HepG2 (cell line): ENCODE results near the gene SEPTIN12. TPM values are rescaled to one million over a fixed set of nuclear protein-coding genes. Genes with fewer than 3 reads are reported as not detected.

Experiments
- ATAC-seq: fragments of 200-7000 bp; cut with Tn5 transposase; 3 replicates; pipeline ENCODE4 v1.9.1; 2020; ENCODE audit warnings: mild to moderate bottlenecking, moderate library complexity
- BruUV-seq: library from RNA; stranded (reverse); fragments of 400-500 nt; replicated peaks from 2 replicates; lab custom pipeline; 2021; lab: Mats Ljungman, UMichigan
- CTCF ChIA-PET: fragments of 300-600 bp; formaldehyde crosslinking; extraction: SDS; loops from one replicate; lab custom pipeline; 2021; ENCODE audit warnings: low total read pairs, inconsistent platforms, low intra/inter-chr PET ratio; lab: Yijun Ruan, JAX
- POLR2A ChIA-PET: fragments of 350-600 bp; sonication (Branson Sonifier 250); formaldehyde crosslinking; loops from one replicate; lab custom pipeline; 2020; ENCODE audit warnings: antibody characterized with exemption, inconsistent platforms; lab: Yijun Ruan, JAX
- DNase-seq: peaks from one replicate; pipeline ENCODE4 v3.0.0-alpha.2; 2015; ENCODE audit warnings: low spot score
- FAIRE-seq: peaks from 3 replicates; lab custom pipeline; 2011; peaks lifted over from hg19 to GRCh38; lab: Jason Lieb, UNC
- H2AFZ ChIP-seq: one replicate; pipeline ENCODE4 v1.6.1; 2011; ENCODE audit warnings: low read length, inconsistent platforms
- H3K27ac ChIP-seq: fragments of 300-600 bp; 3 replicates; pipeline ENCODE4 v1.8.0; 2011; ENCODE audit warnings: mixed run types, mild to moderate bottlenecking, mixed read lengths, low read length, inconsistent platforms; ENCODE audit not compliant: insufficient read depth; ENCODE audit errors: extremely low read length
- H3K27me3 ChIP-seq, 2 experiments: fragments of 200-600 bp in 1 of 2; 2 replicates in 1 of 2; 3 replicates in 1 of 2; pipeline versions ENCODE4 v1.6.0 to v1.8.0; 2011; ENCODE audit warnings: low read length in 2 of 2, mild to moderate bottlenecking in 2 of 2, moderate library complexity in 2 of 2, inconsistent platforms in 1 of 2; ENCODE audit not compliant: insufficient read depth in 2 of 2, control insufficient read depth in 1 of 2
- H3K36me3 ChIP-seq, 2 experiments: fragments of 200-600 bp in 1 of 2; replicated peaks in 1 of 2; 2 replicates in 1 of 2; 3 replicates in 1 of 2; pipeline versions ENCODE4 v1.5.1 to v1.8.0; 2011; ENCODE audit warnings: low read length in 2 of 2, inconsistent platforms in 1 of 2; ENCODE audit not compliant: insufficient read depth in 2 of 2, control insufficient read depth in 1 of 2
- H3K4me1 ChIP-seq: 2 replicates; pipeline ENCODE4 v1.5.1; 2012; ENCODE audit warnings: low read length, inconsistent platforms; ENCODE audit not compliant: insufficient read depth
- H3K4me2 ChIP-seq: 2 replicates; pipeline ENCODE4 v1.6.0; 2011; ENCODE audit warnings: low read depth, low read length, inconsistent platforms
- H3K4me3 ChIP-seq, 3 experiments: fragments of 200-600 bp in 1 of 3; sonication (generic), shearing (Covaris generic) in 1 of 3; replicated peaks in 1 of 3; 2 replicates each; pipeline ENCODE4 v1.5.1; 2011 to 2016; ENCODE audit warnings: low read length in 3 of 3, inconsistent platforms in 2 of 3, low read depth in 2 of 3, mild to moderate bottlenecking in 2 of 3, control low read depth in 1 of 3, mixed read lengths in 1 of 3; ENCODE audit not compliant: insufficient read depth in 1 of 3
- H3K79me2 ChIP-seq: one replicate; pipeline ENCODE4 v1.6.1; 2011; ENCODE audit warnings: low read length, inconsistent platforms; ENCODE audit not compliant: insufficient read depth
- H3K9ac ChIP-seq: 2 replicates; pipeline ENCODE4 v1.6.0; 2011; ENCODE audit warnings: mild to moderate bottlenecking, low read depth, low read length, inconsistent platforms; ENCODE audit not compliant: insufficient read depth
- H3K9me3 ChIP-seq: 2 replicates; pipeline ENCODE4 v1.5.1; 2012; ENCODE audit warnings: mild to moderate bottlenecking, low read length
- H4K20me1 ChIP-seq: 2 replicates; pipeline ENCODE4 v1.6.0; 2011; ENCODE audit warnings: inconsistent platforms, mild to moderate bottlenecking, low read length, moderate library complexity; ENCODE audit not compliant: insufficient read depth
- FOXC1 ChIP-seq: sonication (generic); formaldehyde crosslinking; IDR thresholded peaks from 2 replicates; pipeline ENCODE4 v1.8.0; 2022; ENCODE audit warnings: mild to moderate bottlenecking, missing genetic modification reagents, borderline replicate concordance
- ISX ChIP-seq: sonication (generic); formaldehyde crosslinking; conservative IDR thresholded peaks from 2 replicates; pipeline ENCODE4 v1.5.0; 2020; ENCODE audit warnings: missing genetic modification reagents
- KLF9 ChIP-seq: IDR thresholded peaks from 2 replicates; pipeline ENCODE4 v1.6.1; 2016; ENCODE audit warnings: low read depth
- NR1H2 ChIP-seq: sonication (generic); formaldehyde crosslinking; IDR thresholded peaks from 2 replicates; pipeline ENCODE4 v1.8.1; 2022; ENCODE audit warnings: low read depth, missing genetic modification reagents, borderline replicate concordance
- RFX3 ChIP-seq: IDR thresholded peaks from 2 replicates; pipeline ENCODE4 v1.6.1; 2016; ENCODE audit warnings: missing biosample characterization, missing genetic modification reagents
- TBL1XR1 ChIP-seq: fragments of 150-350 bp; IDR thresholded peaks from 2 replicates; pipeline ENCODE4 v1.6.1; 2014; ENCODE audit warnings: borderline replicate concordance, low read length; ENCODE audit not compliant: partially characterized antibody
- ZNF292 ChIP-seq: sonication (generic); formaldehyde crosslinking; IDR thresholded peaks from 2 replicates; pipeline ENCODE4 v1.8.1; 2022; ENCODE audit warnings: mild to moderate bottlenecking, low read depth, missing genetic modification reagents, borderline replicate concordance
- ZNF382 ChIP-seq: sonication (generic); formaldehyde crosslinking; IDR thresholded peaks from 2 replicates; pipeline ENCODE4 v1.5.0; 2020; ENCODE audit warnings: missing genetic modification reagents, mild to moderate bottlenecking, borderline replicate concordance
- ZNF577 ChIP-seq: sonication (generic); formaldehyde crosslinking; IDR thresholded peaks from 2 replicates; pipeline ENCODE4 v1.4.0; 2020; ENCODE audit warnings: mild to moderate bottlenecking, low read depth, missing genetic modification reagents, borderline replicate concordance
- ZNF615 ChIP-seq: sonication (generic); formaldehyde crosslinking; IDR thresholded peaks from 2 replicates; pipeline ENCODE4 v1.5.0; 2020; ENCODE audit warnings: mild to moderate bottlenecking, missing genetic modification reagents, borderline replicate concordance
- ZNF720 ChIP-seq: sonication (generic); formaldehyde crosslinking; IDR thresholded peaks from 2 replicates; pipeline ENCODE4 v1.4.0; 2020; ENCODE audit warnings: missing genetic modification reagents
- WGBS: methylation state at CpG from one replicate; pipeline ENCODE4 v1.1.6; 2017; ENCODE audit warnings: low lambda C conversion rate; 5-methylcytosine and 5-hydroxymethylcytosine counted together
- in situ Hi-C: cut with HindIII; loops from 2 replicates; pipeline ENCODE4 v1.10.0; 2017; ENCODE audit warnings: low pct_unique_long_range_greater_than_20kb; ENCODE audit not compliant: extremely low pct_ligation_motif_present
- intact Hi-C: fragments of 100-400 bp; cut with micrococcal nuclease; formaldehyde crosslinking; loops from one replicate; pipeline ENCODE4 v1.10.0; 2022; ENCODE audit not compliant: unreplicated experiment
- polyA plus RNA-seq, 8 experiments: library from polyadenylated mRNA; depleted of rRNA in 3 of 8; stranded (reverse) in 7 of 8; unstranded in 1 of 8; fragments of >200 nt; fragmentation: Illumina TruSeq in 4 of 8; extraction: Trizol in 4 of 8; gene quantifications; 2 replicates each; pipeline versions ENCODE4 v1.2.1 to v1.2.3, GENCODE V29; 2011 to 2016; ENCODE audit warnings: low read depth in 4 of 8, missing spikeins in 1 of 8, mixed read lengths in 1 of 8; ENCODE audit not compliant: insufficient read depth in 1 of 8
- total RNA-seq, 5 experiments: library from RNA; depleted of rRNA; stranded (reverse); fragments of >200 nt; fragmentation: Illumina TruSeq; extraction: Trizol; gene quantifications; 2 replicates each; pipeline ENCODE4 v1.2.3, GENCODE V29; 2016; ENCODE audit warnings: low read depth in 1 of 5
- TF ChIP-seq, protein P1 (sequence below): sonication (generic); formaldehyde crosslinking; IDR thresholded peaks from 2 replicates; pipeline ENCODE4 v1.8.1; 2023; ENCODE audit warnings: mild to moderate bottlenecking, missing genetic modification reagents, borderline replicate concordance
- TF ChIP-seq, protein P2 (sequence below), 2 experiments: fragments of 450-650 bp in 1 of 2; sonication (generic) in 1 of 2; formaldehyde crosslinking; IDR thresholded peaks; 2 replicates each; pipeline versions ENCODE4 v1.5.0 to v1.8.0; 2020 to 2022; ENCODE audit warnings: mild to moderate bottlenecking in 1 of 2, missing genetic modification reagents in 1 of 2
- TF ChIP-seq, protein P3 (sequence below): sonication (generic); formaldehyde crosslinking; IDR thresholded peaks from 2 replicates; pipeline ENCODE4 v1.8.0; 2022; ENCODE audit warnings: missing genetic modification reagents, low read depth, mild to moderate bottlenecking, borderline replicate concordance

The SEPTIN12 gene
- total and polyA plus RNA-seq, 2 of the 13 experiments (the other 11 are each of a cell fraction or from before 2014, with no cell fraction given): 0.22 TPM; not detected in 1

DNA sequence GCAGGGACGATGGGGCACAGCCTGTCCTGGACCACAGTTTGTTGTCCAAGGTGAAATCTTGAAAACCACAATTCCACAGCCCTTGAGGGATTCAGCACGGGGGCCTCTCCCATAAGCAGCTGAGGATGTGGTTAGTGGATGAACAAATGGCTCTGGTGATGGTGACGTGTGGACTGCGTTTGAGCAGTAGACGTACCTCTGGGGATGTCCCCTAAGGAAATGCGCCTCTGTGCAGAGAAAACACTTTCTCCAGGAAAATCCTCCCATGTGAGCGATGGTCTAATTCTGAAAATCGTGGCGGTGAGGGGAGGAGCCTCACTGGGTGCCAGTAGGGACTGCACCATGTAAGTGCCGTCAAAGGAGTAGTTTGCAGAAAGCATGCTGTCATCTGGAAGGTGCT lies 2.7 kb upstream of the SEPTIN12 start (continued):
- TF ChIP-seq KLF9 (no peak), ZNF292 (CRISPR knock-in tag) (no peak), RFX3 (CRISPR knock-in tag) (no peak), ZNF615 (no peak), NR1H2 (CRISPR knock-in tag) (no peak), ISX (CRISPR knock-in tag) (no peak), ZNF382 (no peak), TBL1XR1 (no peak), ZNF720 (CRISPR knock-in tag) (no peak), ZNF577 (no peak), FOXC1 (CRISPR knock-in tag) (no peak)
- TF ChIP-seq, protein P1, sequence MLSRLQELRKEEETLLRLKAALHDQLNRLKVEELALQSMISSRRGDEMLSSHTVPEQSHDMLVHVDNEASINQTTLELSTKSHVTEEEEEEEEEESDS (CRISPR knock-in tag): no peak

DNA sequence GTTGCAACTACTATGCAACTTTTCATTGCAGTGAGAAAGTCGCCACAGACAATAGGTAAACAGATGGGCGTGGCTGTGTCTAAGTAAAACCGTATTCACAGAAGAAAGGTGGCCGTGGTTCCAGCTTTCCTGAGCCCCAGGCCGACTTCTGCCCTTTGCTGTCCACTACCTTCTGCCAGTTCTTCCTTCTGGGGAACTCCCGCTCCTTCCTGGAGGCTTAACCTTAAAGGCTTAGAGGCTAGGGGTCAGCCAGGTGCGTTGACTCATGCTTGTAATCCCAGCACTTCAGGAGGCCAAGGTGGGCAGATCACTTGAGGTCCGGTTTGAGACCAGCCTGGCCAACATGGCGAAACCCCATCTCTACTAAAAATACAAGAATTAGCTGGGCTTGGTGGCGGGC lies 2.1 kb upstream of the SEPTIN12 start:
- ChIA-PET POLR2A (interaction anchor here (2.4 to 3.0 kb wide), 2 partner anchors 11 to 22 kb away, joined by 17 read pairs; partner anchors contain the start of gene ROGDI), CTCF (no interaction called here)
- H3K27me3 ChIP-seq: no peaks in the 10 kb centered on the region; a peak in 1 of 5 replicates
- H3K36me3 ChIP-seq: no peaks in the 10 kb centered on the region
- H3K4me2 ChIP-seq: peak overlapping the region; percentile 44; the same call in 1 of the 2 replicates
- intact Hi-C loops: no loop called here
- no peak overlapping the region for H3K9ac ChIP-seq
- H3K79me2 ChIP-seq: no peaks in the 10 kb centered on the region
- TF ChIP-seq, protein P2, sequence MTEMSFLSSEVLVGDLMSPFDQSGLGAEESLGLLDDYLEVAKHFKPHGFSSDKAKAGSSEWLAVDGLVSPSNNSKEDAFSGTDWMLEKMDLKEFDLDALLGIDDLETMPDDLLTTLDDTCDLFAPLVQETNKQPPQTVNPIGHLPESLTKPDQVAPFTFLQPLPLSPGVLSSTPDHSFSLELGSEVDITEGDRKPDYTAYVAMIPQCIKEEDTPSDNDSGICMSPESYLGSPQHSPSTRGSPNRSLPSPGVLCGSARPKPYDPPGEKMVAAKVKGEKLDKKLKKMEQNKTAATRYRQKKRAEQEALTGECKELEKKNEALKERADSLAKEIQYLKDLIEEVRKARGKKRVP (CRISPR knock-in tag; IDR thresholded peaks at IDR 0.05): 0 out of 4 replicates have a peak, but pooled peaks of 1 of the 2 experiments have one; percentile 47
- TF ChIP-seq, protein P3, sequence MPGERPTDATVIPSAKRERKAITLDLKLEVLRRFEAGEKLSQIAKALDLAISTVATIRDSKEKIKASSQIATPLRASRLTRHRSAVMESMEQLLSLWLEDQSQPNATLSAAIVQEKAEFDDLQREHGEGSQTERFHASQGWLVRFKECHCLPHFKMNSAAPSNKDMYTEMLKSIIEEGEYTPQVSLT (CRISPR knock-in tag): no peak
- H4K20me1 ChIP-seq: no peaks in the 10 kb centered on the region
- in situ Hi-C loops: no loop called here
- FAIRE-seq (no peak), DNase-seq (no peak), ATAC-seq (no peak)
- H2AFZ ChIP-seq: no peak overlapping the region
- H3K4me3 ChIP-seq: no peak overlapping the region
- no peaks in the 10 kb centered on the region for H3K9me3 ChIP-seq
- H3K27ac ChIP-seq: no peak overlapping the region
- BruUV-seq: no TSS peak
- WGBS: 19% methylated on average over 10 of the region's 10 CpGs
- H3K4me1 ChIP-seq: peaks cover 69% of the 10 kb centered on the region
